GM13976 (cell line): ENCODE measurements around the gene GON7.

Source experiments
- DNase-seq: peaks from one replicate; pipeline ENCODE4 v3.0.0; 2012; ENCODE audit warnings: low spot score
- CTCF ChIP-seq: IDR thresholded peaks from 2 replicates; pipeline ENCODE4 v1.5.1; 2012; ENCODE audit warnings: borderline replicate concordance, mild to moderate bottlenecking; ENCODE audit not compliant: insufficient read depth; ENCODE audit errors: extremely low read depth, missing control alignments, control extremely low read depth
- in situ Hi-C: fragments of 300-500 bp; cut with MboI; formaldehyde crosslinking; loops from one replicate; pipeline ENCODE4 v1.12.0; 2022; ENCODE audit warnings: low sequenced_read_pairs, mixed read lengths, inconsistent platforms; ENCODE audit not compliant: unreplicated experiment

GON7 gene

GRCh38 chr14:93220509-93220908 lies 13.6 kb upstream of the GON7 start:
- in situ Hi-C loops: no loop called here
- DNase-seq: no peak
- TF ChIP-seq CTCF: no peak

DNA sequence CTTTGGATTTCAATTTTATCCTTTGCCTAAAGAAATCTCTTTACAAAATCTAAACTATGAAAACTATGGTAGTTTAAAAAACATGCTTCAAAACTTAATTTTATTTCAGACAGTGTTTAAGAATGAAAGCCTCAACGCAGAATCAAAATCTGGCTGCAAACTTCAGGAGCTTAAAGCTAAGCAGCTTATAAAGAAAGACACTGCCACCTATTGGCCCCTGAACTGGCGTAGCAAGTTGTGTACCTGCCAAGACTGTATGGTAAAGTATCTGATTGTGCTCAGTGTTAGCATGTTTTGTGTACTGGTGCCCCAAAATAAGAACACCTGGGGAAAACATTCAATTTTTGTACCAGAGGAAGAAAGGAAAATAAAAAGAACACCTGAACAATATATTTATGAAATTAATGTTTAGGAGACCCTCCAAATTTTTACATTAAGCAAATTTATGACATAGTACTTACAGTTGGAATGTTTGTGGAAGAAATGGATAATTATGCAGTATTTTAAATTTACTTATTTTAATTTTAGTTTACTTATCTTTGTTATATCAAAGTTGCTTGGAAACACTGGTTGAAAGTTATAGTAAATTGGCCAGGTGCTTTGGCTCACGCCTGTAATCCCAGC lies 12.3 kb upstream of the GON7 start:
- in situ Hi-C loops: no loop called here
- DNase-seq: peak; percentile 62
- TF ChIP-seq CTCF: peak; percentile 79

- DNase-seq: no peak
- TF ChIP-seq CTCF: no peak
- in situ Hi-C loops: no loop called here
Measured at GRCh38 chr14:93214598-93214997, 7.7 kb upstream of the GON7 start.

DNA sequence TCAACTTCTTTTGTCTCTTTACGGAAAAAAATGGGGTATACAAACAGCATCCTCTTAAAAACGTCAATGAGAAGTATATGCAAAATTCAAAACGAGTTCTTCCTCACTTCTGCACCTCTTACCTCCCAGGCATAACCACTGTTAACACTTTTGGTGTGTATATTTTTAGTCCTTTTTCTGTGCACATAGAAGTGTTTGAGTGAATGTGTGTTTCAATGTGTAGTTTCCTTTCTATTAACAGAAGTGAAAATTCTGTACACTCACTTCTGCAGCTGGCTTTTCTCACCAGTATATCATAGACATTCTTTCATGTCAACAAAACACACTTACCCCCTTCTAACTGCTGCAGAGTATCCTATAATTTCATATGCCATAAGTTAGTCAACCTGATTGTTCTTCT lies 5.6 kb upstream of the GON7 start:
- in situ Hi-C loops: no loop called here
- DNase-seq: peak; percentile 59
- TF ChIP-seq CTCF: no peak

DNA sequence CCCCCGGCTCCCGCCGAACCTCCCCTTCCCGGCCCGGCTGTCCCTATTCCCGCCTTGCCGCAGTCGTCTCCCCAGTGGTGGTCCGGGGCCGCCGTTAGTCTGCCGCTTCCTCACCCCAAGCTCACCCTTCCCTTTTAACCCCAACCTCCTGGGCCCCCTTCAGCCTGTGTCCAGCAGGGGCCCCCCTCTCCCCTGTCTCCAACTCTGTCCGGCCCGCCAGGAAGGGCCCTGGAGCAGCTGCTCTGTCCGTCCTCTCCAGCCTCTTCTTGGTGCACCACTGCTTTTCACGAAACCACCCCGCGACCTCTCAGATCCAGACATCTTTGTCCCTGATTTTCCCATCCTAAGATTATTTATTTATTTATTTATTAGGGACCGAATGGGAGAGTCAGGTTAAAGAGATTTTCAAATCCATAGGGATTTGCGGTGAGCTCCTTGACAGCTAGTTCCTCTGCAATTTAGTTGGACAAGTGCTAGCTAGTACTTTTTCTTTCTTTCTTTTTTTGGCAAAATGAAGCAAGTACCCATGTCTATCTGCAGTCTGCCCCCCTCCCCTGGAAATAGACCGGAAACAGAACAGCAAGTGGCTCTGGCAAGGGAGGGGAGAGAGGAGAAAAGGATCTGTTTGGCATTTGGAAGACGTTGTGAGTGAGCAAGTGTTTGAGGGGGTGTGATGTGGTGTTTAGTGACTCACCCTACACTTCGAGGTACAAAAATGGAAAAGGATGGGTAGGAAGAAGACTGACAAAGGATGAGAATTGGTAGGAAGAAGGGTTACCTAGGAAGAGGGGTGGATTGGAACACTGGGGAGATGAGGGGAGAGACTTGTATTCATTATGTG lies 823 bp upstream of the GON7 start:
- in situ Hi-C loops: no loop called here
- DNase-seq: peak; percentile 69
- TF ChIP-seq CTCF: peak; percentile 64

DNA sequence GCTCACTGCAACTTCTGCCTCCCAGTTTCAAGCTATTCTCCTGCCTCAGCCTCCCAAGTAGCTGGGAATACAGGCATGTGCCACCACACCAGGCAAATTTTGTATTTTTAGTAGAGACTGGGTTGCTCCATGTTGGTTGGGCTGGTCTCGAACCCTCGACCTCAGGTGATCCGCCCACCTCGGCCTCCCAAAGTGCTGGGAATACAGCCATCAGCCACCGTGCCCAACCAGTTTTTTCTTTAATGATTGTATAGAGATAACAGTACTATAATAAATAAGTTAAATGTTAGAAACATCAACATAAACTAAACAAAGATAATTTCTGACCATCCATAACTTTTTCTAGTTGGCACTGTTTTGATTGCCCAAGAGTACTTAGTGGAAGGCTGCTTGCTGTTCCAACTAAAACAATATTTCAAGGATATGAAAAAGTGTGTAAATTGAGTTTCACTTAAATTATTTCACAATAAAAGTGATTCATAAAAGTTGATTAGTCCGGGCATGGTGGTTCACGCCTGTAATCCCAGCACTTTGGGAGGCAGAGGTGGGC lies 5.6 kb downstream of the GON7 start:
- TF ChIP-seq CTCF: no peak

More for the DNA sequence above, 5.6 kb downstream of the GON7 start:
- DNase-seq: no peak
- in situ Hi-C loops: no loop called here
